Posterior cingulate gyrus (tissue), 11 donors: ENCODE measurements around the gene RDH13.
"Not testable (repeated sequence)": the region's sequence is repeated elsewhere in the genome, so short reads cannot be mapped to it uniquely, and the experiment has no call there.

Experiments
- DNase-seq, 10 donors: peaks; one replicate each; pipeline versions ENCODE4 v3.0.0 to v3.0.0-alpha.2; 2020 to 2021; ENCODE audit warnings: mixed read lengths in 3 of 10
- intact Hi-C: fragments of 100-400 bp; cut with DNase I; formaldehyde crosslinking; loops from one replicate; pipeline ENCODE4 v1.15.1; 2023

Gene RDH13, protein sequence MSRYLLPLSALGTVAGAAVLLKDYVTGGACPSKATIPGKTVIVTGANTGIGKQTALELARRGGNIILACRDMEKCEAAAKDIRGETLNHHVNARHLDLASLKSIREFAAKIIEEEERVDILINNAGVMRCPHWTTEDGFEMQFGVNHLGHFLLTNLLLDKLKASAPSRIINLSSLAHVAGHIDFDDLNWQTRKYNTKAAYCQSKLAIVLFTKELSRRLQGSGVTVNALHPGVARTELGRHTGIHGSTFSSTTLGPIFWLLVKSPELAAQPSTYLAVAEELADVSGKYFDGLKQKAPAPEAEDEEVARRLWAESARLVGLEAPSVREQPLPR

GRCh38 chr19:55062735-55063491 is at the start of gene RDH13:
RDH13 (minus strand) TSS chr19:55063148; CDS start chr19:55063032, 116 bp downstream.
- intact Hi-C loops = no loop called here
- DNase-seq = peak; percentile 84 to 99 (median 92)

GRCh38 chr19:55112246-55112776 is 49.4 kb upstream of the RDH13 start:
- intact Hi-C loops = no loop called here

GRCh38 chr19:55111238-55111831 is 48.4 kb upstream of the RDH13 start:
- intact Hi-C loops = no loop called here
- no peak for DNase-seq

More at GRCh38 chr19:55112246-55112776, 49.4 kb upstream of the RDH13 start:
- no peak for DNase-seq

GRCh38 chr19:55109527-55110291 is 46.8 kb upstream of the RDH13 start:
- peak in 1 of 10 donors; percentile 47 for DNase-seq
- intact Hi-C loops = no loop called here

GRCh38 chr19:55107252-55107651 is 44.3 kb upstream of the RDH13 start:
- DNase-seq, intact Hi-C loops: not testable (repeated sequence)

DNA sequence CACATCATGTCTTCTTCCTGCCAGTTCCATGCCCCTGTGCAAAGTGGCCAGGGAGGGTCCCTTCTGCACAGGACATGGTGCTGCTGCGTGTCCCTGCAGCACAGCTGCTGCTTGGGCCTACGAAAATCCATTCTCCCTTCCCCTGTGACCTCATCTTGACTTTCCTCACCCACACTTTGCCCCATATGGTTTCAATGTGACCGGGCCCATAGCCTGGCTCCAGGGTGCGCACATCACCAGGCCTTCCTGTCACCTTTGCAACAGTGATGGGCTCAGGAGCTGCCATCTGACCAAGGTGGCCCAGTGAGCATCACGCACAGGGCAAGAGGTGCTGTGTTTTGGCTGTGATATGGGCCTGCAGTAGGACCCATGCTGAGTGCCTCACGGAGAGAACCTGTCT is 43.6 kb upstream of the RDH13 start:
- intact Hi-C loops = no loop called here
- peak in 1 of 10 donors; percentile 24 for DNase-seq

DNA sequence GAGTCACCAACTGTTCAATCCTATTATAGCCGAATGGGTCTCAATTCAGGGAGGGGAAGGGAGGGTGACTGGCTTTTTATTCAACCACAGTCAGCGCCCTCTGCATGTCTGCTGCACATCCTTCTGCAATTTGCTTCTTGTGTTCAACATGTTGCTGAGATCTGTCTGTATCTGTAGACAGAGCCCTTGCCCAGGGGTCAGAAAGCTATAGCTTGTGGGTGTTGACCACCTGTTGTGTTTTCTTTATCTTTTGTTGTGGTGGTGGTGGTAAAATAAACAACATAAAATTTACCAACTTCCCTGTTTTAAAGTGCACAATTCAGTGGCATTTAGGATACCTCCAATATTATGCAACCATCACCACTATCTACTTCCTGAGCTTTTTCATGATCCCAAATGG is 42.3 kb upstream of the RDH13 start:
- intact Hi-C loops = no loop called here
- no peak for DNase-seq

DNA sequence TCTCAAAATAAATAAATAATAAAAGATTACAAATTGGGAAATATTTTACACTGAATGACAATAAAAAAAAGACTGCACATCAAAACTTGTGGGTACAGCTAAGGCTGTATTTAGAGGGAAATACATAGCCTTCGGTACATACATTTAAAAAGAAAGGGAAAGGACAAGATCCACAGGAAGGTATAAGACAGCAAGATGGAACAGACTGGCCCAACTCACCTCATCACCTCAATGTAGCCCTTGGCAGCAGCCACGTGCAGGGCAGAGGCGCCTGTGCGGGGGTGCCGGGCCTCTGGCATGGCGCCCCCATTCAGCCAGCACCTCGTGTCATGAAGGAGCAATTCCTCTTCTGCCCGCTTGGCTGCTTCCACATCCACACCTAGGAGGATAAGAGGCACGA is 40.2 kb upstream of the RDH13 start:
- intact Hi-C loops = no loop called here
- DNase-seq = peak in 2 of 10 donors; percentile 24 to 37

DNA sequence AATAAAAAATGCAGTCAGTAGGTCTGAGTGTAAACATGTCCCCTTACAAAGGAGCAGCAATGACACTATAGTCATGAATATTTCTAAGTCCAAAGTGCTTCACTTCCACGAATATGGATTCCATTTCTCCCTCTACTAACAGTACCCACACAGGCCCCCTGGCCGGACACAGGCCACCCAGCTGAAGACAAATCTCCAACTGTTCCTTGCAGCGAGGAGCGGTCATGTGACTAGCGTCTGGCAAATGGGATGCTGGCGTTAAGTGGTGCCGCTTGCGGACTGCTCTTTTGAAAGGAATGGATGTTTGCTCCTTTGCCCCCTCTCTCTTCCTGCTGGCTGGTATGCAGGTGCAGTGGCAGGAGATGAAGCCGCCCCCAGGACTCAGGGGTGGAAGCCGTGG is 38.3 kb upstream of the RDH13 start:
- peak in 6 of 10 donors; percentile 8 to 86 (median 58) for DNase-seq
- intact Hi-C loops = no loop called here

DNA sequence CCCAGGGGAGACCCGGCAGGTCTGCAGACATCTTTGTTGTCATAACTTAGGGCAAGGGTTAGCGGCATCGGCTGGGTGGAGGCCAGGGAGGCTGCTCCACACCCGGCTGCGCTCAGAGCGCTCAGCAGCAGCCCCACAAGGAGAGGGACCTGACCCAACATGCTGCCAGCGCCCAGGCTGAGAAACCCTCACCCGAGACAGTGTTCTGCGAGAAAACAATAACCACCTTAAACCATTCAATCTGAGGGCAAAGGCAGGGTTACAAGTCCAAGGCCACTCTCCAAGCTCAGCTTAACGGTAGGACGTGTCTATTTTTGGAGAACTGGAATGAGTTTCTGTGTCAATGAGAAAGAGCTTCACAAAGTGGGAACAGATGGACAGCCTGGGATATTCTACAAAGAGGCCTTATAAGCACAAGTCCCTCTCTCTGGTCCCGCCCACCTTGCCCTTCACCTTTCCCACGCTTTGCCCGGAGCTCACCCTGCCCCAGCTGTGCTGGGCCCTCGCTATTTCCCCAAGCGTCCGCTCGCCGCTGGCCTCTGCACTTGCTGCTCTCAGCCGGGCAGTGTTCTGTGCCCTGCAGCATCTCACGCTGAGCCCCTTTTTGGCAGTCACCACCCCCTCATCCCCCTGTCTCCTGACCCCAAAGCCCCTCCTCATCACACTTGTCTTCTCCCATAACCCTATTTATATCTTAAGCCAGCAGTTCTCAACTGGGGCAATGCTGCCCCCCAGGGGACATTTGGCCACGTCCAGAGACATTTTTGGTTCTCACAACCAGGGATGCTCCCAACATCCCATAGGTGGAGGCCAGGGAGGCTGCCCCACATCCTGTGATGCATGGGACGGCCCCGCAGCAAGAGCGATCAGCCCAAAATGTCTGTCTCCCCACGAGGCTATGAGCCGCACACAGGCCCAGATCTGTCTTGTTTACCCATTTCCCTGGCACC is 36.9 kb upstream of the RDH13 start:
- peak in 1 of 10 donors; percentile 52 for DNase-seq
- intact Hi-C loops = no loop called here

- peak in 2 of 10 donors; percentile 63 to 66 for DNase-seq
- intact Hi-C loops = no loop called here
These were observed 36.0 kb upstream of the RDH13 start for GRCh38 chr19:55098716-55099556.

- DNase-seq = peak in 2 of 10 donors; percentile 53 to 63
These were observed 35.1 kb upstream of the RDH13 start for GRCh38 chr19:55097864-55098715.

DNA sequence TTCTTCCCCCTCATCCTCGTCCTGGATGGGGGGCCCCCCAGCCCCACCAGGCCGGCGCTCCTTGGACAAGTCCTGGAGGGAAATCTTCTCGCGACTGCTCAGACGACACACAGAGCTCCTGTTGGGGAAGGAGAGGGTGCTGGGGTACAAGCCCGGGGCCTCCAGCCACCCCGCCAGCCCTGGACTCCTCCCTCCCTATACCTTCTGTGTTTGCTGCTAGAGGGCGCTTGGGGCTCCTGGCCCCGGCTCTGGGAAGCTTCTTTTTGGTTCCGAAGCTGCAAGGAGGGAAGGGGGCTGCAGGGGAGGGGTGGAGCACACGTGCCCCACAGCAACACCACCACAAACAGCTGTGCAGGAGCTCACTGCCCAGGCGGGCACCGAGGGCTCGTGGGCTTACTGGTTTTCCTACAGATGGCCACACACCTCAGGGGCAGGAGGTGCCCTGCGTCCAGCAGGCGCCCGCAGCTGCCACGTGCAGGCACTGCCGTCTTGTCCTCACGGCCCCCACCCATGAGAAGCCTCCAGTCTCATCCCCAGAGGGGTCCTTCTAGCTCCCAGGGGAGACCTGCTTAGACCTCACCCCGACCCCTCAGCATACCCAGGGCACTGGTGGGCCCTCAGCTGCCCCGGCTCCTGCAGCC is 33.2 kb upstream of the RDH13 start:
- peak in 3 of 10 donors; percentile 58 to 72 (median 61) for DNase-seq
- intact Hi-C loops = no loop called here

More at GRCh38 chr19:55097864-55098715, 35.1 kb upstream of the RDH13 start:
- intact Hi-C loops = no loop called here

GRCh38 chr19:55095260-55096060 is 32.5 kb upstream of the RDH13 start:
- peak in 1 of 10 donors; percentile 77 for DNase-seq
- intact Hi-C loops = no loop called here

DNA sequence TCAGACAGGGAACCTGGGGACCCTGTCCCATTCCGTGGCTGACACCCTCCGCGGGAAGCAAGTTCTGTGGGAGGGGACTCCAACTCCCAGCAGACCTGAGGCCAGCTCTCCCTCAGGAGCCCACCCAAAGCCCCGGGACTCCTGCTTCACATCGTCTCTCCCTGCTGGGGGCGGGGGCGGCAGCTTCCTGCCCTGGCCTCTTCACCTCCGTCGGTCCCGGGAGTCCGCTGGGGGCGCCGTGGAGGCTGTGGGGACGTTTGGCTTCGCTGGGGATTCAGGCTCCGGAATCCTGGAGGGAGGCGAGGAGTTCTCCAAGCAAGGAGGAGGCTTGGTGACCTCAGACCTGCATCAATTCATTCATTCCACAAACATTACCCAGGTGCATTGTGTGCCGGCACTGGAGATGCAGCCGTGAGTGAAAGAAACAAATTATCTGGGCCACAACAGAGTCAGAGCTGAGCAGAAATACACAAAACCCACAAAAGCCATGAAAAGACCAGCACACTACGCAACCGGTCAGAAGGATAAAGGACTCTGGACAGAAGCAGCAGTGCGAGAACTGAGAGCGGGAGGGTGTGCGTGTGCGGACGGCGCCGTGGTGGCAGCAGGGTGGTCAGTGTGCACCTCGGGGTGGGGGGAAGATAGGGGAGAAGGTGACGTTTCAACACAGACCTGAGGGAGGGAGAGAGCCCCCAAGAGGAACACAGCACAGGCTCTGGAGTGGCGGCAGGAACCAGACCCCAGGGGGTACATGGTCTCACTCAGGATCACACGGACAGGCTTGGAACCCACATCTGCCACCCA is 31.7 kb upstream of the RDH13 start:
- intact Hi-C loops = no loop called here
- peak in 1 of 10 donors; percentile 62 for DNase-seq
